BLaER1 (cell line): ENCODE data around the gene TMEM151A.

ENCODE experiments used
- H3K27ac ChIP-seq: shearing (Covaris generic); formaldehyde crosslinking; 2 replicates; pipeline ENCODE4 v1.8.1; 2022
- H3K27me3 ChIP-seq: shearing (Covaris generic); formaldehyde crosslinking; 2 replicates; pipeline ENCODE4 v1.8.1; 2022
- H3K36me3 ChIP-seq: shearing (Covaris generic); formaldehyde crosslinking; 2 replicates; pipeline ENCODE4 v1.8.1; 2022
- H3K4me1 ChIP-seq: shearing (Covaris generic); formaldehyde crosslinking; 2 replicates; pipeline ENCODE4 v1.8.1; 2022
- H3K4me2 ChIP-seq: shearing (Covaris generic); formaldehyde crosslinking; 2 replicates; pipeline ENCODE4 v1.8.1; 2022
- H3K4me3 ChIP-seq: shearing (Covaris generic); formaldehyde crosslinking; 2 replicates; pipeline ENCODE4 v1.8.1; 2022
- H3K9ac ChIP-seq: shearing (Covaris generic); formaldehyde crosslinking; 2 replicates; pipeline ENCODE4 v1.8.1; 2022
- H3K9me3 ChIP-seq: shearing (Covaris generic); formaldehyde crosslinking; 2 replicates; pipeline ENCODE4 v1.8.1; 2022
- H4K20me1 ChIP-seq: shearing (Covaris generic); formaldehyde crosslinking; 2 replicates; pipeline ENCODE4 v1.8.1; 2022
- Cebpa-rat ChIP-seq: shearing (Covaris generic); IDR thresholded peaks from 2 replicates; pipeline ENCODE4 v1.8.1; 2022

Gene TMEM151A

GRCh38 chr11:66288671-66289547 lies 2.8 kb upstream of the TMEM151A start, which contains the start of gene YIF1A:
Gene YIF1A, minus strand, starts transcription at chr11:66289143. Its CDS starts 158 bp downstream, at chr11:66288985.
- H3K9ac ChIP-seq = peak within 1 kb of the TSS; percentile 86
- H3K9me3 ChIP-seq = no peaks in the 10 kb centered on the region
- peaks cover 19% of the 10 kb centered on the region; the same call in 1 of the 2 replicates for H3K36me3 ChIP-seq
- peak within 1 kb of the TSS; percentile 84 for H3K27ac ChIP-seq
- H3K4me3 ChIP-seq = peak within 1 kb of the TSS; percentile 81
- peaks cover 9% of the 10 kb centered on the region for H4K20me1 ChIP-seq
- TF ChIP-seq Cebpa-rat = no peak
- H3K4me2 ChIP-seq = peak within 1 kb of the TSS; percentile 96
- peaks cover 43% of the 10 kb centered on the region for H3K27me3 ChIP-seq
- peaks cover 31% of the 10 kb centered on the region for H3K4me1 ChIP-seq

- H4K20me1 ChIP-seq = peaks cover 9% of the 10 kb centered on the region
- peaks cover 52% of the 10 kb centered on the region for H3K27me3 ChIP-seq
- H3K9me3 ChIP-seq = no peaks in the 10 kb centered on the region
- peak overlapping the region; percentile 70; the same call in 1 of the 2 replicates for H3K9ac ChIP-seq
- no peak for TF ChIP-seq Cebpa-rat
- H3K4me3 ChIP-seq = peak overlapping the region; percentile 81
- H3K36me3 ChIP-seq = peaks cover 12% of the 10 kb centered on the region; the same call in 1 of the 2 replicates
- peaks cover 31% of the 10 kb centered on the region for H3K4me1 ChIP-seq
- H3K4me2 ChIP-seq = peak overlapping the region; percentile 95
- H3K27ac ChIP-seq = no peak overlapping the region
These were observed 2.0 kb upstream of the TMEM151A start for GRCh38 chr11:66289548-66290329.

GRCh38 chr11:66290330-66290621 lies 1.4 kb upstream of the TMEM151A start:
- Histone ChIP-seq H3K27ac (no peak overlapping the region), H4K20me1 (peaks cover 9% of the 10 kb centered on the region), H3K4me1 (peaks cover 31% of the 10 kb centered on the region), H3K27me3 (peaks cover 56% of the 10 kb centered on the region), H3K4me2 (peak overlapping the region; percentile 95), H3K9ac (no peak overlapping the region), H3K9me3 (no peaks in the 10 kb centered on the region), H3K4me3 (peak overlapping the region; percentile 81), H3K36me3 (peaks cover 6% of the 10 kb centered on the region; the same call in 1 of the 2 replicates)
- TF ChIP-seq Cebpa-rat = no peak

- no peak for TF ChIP-seq Cebpa-rat
- Histone ChIP-seq H3K9ac (no peak overlapping the region), H3K4me1 (peaks cover 31% of the 10 kb centered on the region), H3K4me3 (0 out of 2 replicates have a peak overlapping the region, but pooled peaks have one; percentile 38), H3K27me3 (peaks cover 56% of the 10 kb centered on the region), H3K36me3 (no peaks in the 10 kb centered on the region; the same call in 1 of the 2 replicates), H4K20me1 (peaks cover 9% of the 10 kb centered on the region), H3K27ac (no peak overlapping the region), H3K4me2 (no peak overlapping the region), H3K9me3 (no peaks in the 10 kb centered on the region)
These were observed 390 bp upstream of the TMEM151A start for GRCh38 chr11:66291303-66291705.

- Histone ChIP-seq H3K4me3 (no peak overlapping the region), H3K27me3 (peaks cover 56% of the 10 kb centered on the region), H3K27ac (no peak overlapping the region), H3K4me1 (peaks cover 25% of the 10 kb centered on the region), H3K36me3 (no peaks in the 10 kb centered on the region), H4K20me1 (peaks cover 6% of the 10 kb centered on the region), H3K9ac (no peak overlapping the region), H3K9me3 (no peaks in the 10 kb centered on the region), H3K4me2 (no peak overlapping the region)
- no peak for TF ChIP-seq Cebpa-rat
These were observed 1.0 kb downstream of the TMEM151A start for GRCh38 chr11:66292543-66293332.

GRCh38 chr11:66293352-66293751 lies 1.7 kb downstream of the TMEM151A start:
- Histone ChIP-seq H3K27me3 (peaks cover 56% of the 10 kb centered on the region), H3K9me3 (no peaks in the 10 kb centered on the region), H4K20me1 (peaks cover under 1% of the 10 kb centered on the region), H3K9ac (no peak overlapping the region), H3K27ac (no peak overlapping the region), H3K4me1 (peaks cover 19% of the 10 kb centered on the region), H3K36me3 (no peaks in the 10 kb centered on the region), H3K4me2 (no peak overlapping the region), H3K4me3 (no peak overlapping the region)
- no peak for TF ChIP-seq Cebpa-rat

- Histone ChIP-seq H3K9me3 (no peaks in the 10 kb centered on the region), H3K27me3 (peaks cover 56% of the 10 kb centered on the region), H3K9ac (no peak overlapping the region), H3K4me3 (no peak overlapping the region), H3K27ac (no peak overlapping the region), H3K36me3 (no peaks in the 10 kb centered on the region), H3K4me2 (no peak overlapping the region), H3K4me1 (peaks cover 17% of the 10 kb centered on the region), H4K20me1 (no peaks in the 10 kb centered on the region; the same call in 1 of the 2 replicates)
- no peak for TF ChIP-seq Cebpa-rat
These were observed 2.3 kb downstream of the TMEM151A start for GRCh38 chr11:66293777-66294625.

GRCh38 chr11:66294626-66295620 lies 3.2 kb downstream of the TMEM151A start:
- Histone ChIP-seq H3K27ac (no peak overlapping the region), H3K4me2 (no peak overlapping the region), H4K20me1 (no peaks in the 10 kb centered on the region; the same call in 1 of the 2 replicates), H3K27me3 (peaks cover 52% of the 10 kb centered on the region), H3K9ac (no peak overlapping the region), H3K36me3 (no peaks in the 10 kb centered on the region), H3K4me3 (no peak overlapping the region), H3K4me1 (peaks cover 12% of the 10 kb centered on the region), H3K9me3 (no peaks in the 10 kb centered on the region)
- no peak for TF ChIP-seq Cebpa-rat
